Endothelial cell of umbilical vein (primary cell): Measurements from ENCODE around the gene IRX1. TPM values are rescaled to one million over a fixed set of nuclear protein-coding genes. Genes with fewer than 3 reads are reported as not detected.

Experiments
- BruUV-seq: library from RNA; stranded (reverse); fragments of 400-500 nt; replicated peaks from 2 replicates; lab custom pipeline; 2021; lab: Mats Ljungman, UMichigan
- CTCF ChIA-PET: fragments of 300-600, 350-600 bp; sonication (Branson Sonifier 250); formaldehyde crosslinking; loops from one replicate; lab custom pipeline; 2021; ENCODE audit warnings: antibody characterized with exemption, inconsistent platforms; lab: Charles Lee
- POLR2A ChIA-PET: fragments of 300-600, 350-600 bp; sonication (Branson Sonifier 250); formaldehyde crosslinking; loops from one replicate; lab custom pipeline; 2021; ENCODE audit warnings: antibody characterized with exemption, inconsistent platforms; lab: Charles Lee
- DNase-seq: peaks from one replicate; pipeline ENCODE4 v3.0.0-alpha.2; 2011; ENCODE audit warnings: low read depth, low spot score
- FAIRE-seq: peaks from 2 replicates; lab custom pipeline; 2011; peaks lifted over from hg19 to GRCh38; lab: Jason Lieb, UNC
- H2AFZ ChIP-seq: 2 replicates; pipeline ENCODE4 v1.6.0; 2012; ENCODE audit warnings: low read depth, low read length, control low read depth, inconsistent platforms
- H3K27ac ChIP-seq: 2 replicates; pipeline ENCODE4 v1.5.1; 2011; ENCODE audit warnings: low read depth, mild to moderate bottlenecking, control low read depth, low read length, moderate library complexity; ENCODE audit not compliant: insufficient read depth
- H3K27me3 ChIP-seq, 2 experiments: 2 replicates each; pipeline versions ENCODE4 v1.6.0 to v1.6.1; 2011; ENCODE audit warnings: low read length in 2 of 2, mixed read lengths in 1 of 2; ENCODE audit not compliant: control insufficient read depth in 2 of 2, insufficient read depth in 2 of 2
- H3K36me3 ChIP-seq, 2 experiments: 2 replicates in 1 of 2; 3 replicates in 1 of 2; pipeline ENCODE4 v1.5.1; 2011; ENCODE audit warnings: low read length in 2 of 2, mild to moderate bottlenecking in 1 of 2, moderate library complexity in 1 of 2; ENCODE audit not compliant: control insufficient read depth in 2 of 2, insufficient read depth in 2 of 2; ENCODE audit errors: extremely low read depth in 1 of 2
- H3K4me1 ChIP-seq: 3 replicates; pipeline ENCODE4 v1.5.1; 2011; ENCODE audit warnings: mild to moderate bottlenecking, low read length; ENCODE audit not compliant: control insufficient read depth, insufficient read depth; ENCODE audit errors: extremely low read depth
- H3K4me2 ChIP-seq: 2 replicates; pipeline ENCODE4 v1.6.1; 2011; ENCODE audit warnings: low read length, control low read depth, mixed read lengths; ENCODE audit not compliant: insufficient read depth
- H3K4me3 ChIP-seq, 3 experiments: fragments of 200-600 bp in 1 of 3; sonication (generic), shearing (Covaris generic) in 1 of 3; replicated peaks in 1 of 3; 2 replicates each; pipeline ENCODE4 v1.5.1; 2011 to 2016; ENCODE audit warnings: control low read depth in 3 of 3, low read length in 3 of 3, mild to moderate bottlenecking in 2 of 3, inconsistent platforms in 1 of 3, low read depth in 1 of 3, moderate library complexity in 1 of 3; ENCODE audit not compliant: insufficient read depth in 1 of 3
- H3K79me2 ChIP-seq: 2 replicates; pipeline ENCODE4 v1.6.0; 2012; ENCODE audit warnings: low read length, inconsistent platforms; ENCODE audit not compliant: control insufficient read depth, insufficient read depth
- H3K9ac ChIP-seq: replicated peaks from 2 replicates; pipeline ENCODE3; 2011; ENCODE audit warnings: low read length, control low read depth; ENCODE audit not compliant: insufficient read depth; ENCODE audit errors: extremely low read depth
- H3K9me1 ChIP-seq: replicated peaks from 3 replicates; pipeline ENCODE4 v1.6.0; 2011; ENCODE audit warnings: mild to moderate bottlenecking, low read length; ENCODE audit not compliant: control insufficient read depth, insufficient read depth; ENCODE audit errors: extremely low read depth
- H3K9me3 ChIP-seq: replicated peaks from 2 replicates; pipeline ENCODE4 v1.5.1; 2012; ENCODE audit warnings: low read length, inconsistent platforms; ENCODE audit not compliant: control insufficient read depth, insufficient read depth
- H4K20me1 ChIP-seq: replicated peaks from 2 replicates; pipeline ENCODE3; 2011; ENCODE audit warnings: mild to moderate bottlenecking, low read length; ENCODE audit not compliant: control insufficient read depth, insufficient read depth; ENCODE audit errors: extremely low read depth
- EZH2 ChIP-seq: IDR thresholded peaks from 2 replicates; pipeline ENCODE4 v1.6.1; 2012; ENCODE audit warnings: borderline replicate concordance, low read depth, mild to moderate bottlenecking, moderate library complexity, low read length, inconsistent platforms; ENCODE audit not compliant: severe bottlenecking
- FOS ChIP-seq: IDR thresholded peaks from 2 replicates; pipeline ENCODE4 v1.6.1; 2011; ENCODE audit warnings: mild to moderate bottlenecking, low read length, moderate library complexity, borderline replicate concordance; ENCODE audit not compliant: insufficient read depth
- GATA2 ChIP-seq: IDR thresholded peaks from 2 replicates; pipeline ENCODE4 v1.7.0; 2011; ENCODE audit warnings: low read depth, mild to moderate bottlenecking, moderate library complexity, mixed read lengths, low read length; ENCODE audit not compliant: insufficient read length, insufficient read depth
- JUN ChIP-seq: IDR thresholded peaks from 2 replicates; pipeline ENCODE4 v1.6.1; 2011; ENCODE audit warnings: borderline replicate concordance, low read depth; ENCODE audit not compliant: insufficient read length, insufficient read depth
- MYC ChIP-seq: IDR thresholded peaks from one replicate; pipeline ENCODE4 v1.6.1; 2011; ENCODE audit warnings: mild to moderate bottlenecking, low read depth, low read length
- POLR2A ChIP-seq: IDR thresholded peaks from 2 replicates; pipeline ENCODE4 v1.6.1; 2012; ENCODE audit warnings: low read depth, mild to moderate bottlenecking, control low read depth, low read length
- POLR2AphosphoS5 ChIP-seq: IDR thresholded peaks from 2 replicates; pipeline ENCODE4 v1.6.1; 2012; ENCODE audit warnings: low read depth, mild to moderate bottlenecking, control low read depth, low read length, moderate library complexity; ENCODE audit not compliant: insufficient read depth
- dilution Hi-C: fragments of 300-500 bp; cut with MboI; formaldehyde crosslinking; loops from one replicate; pipeline ENCODE4 v1.15.0; 2019; ENCODE audit warnings: low sequenced_read_pairs; ENCODE audit not compliant: extremely low pct_ligation_motif_present
- intact Hi-C: fragments of 100-400 bp; cut with micrococcal nuclease; formaldehyde crosslinking; loops from one replicate; pipeline ENCODE4 v1.10.0; 2022
- polyA plus RNA-seq, 4 experiments: library from polyadenylated mRNA; depleted of rRNA in 3 of 4; stranded (reverse) in 3 of 4; unstranded in 1 of 4; fragments of >200 nt; gene quantifications; 2 replicates each; pipeline versions ENCODE4 v1.2.1 to v1.2.3, GENCODE V29; 2011 to 2012; ENCODE audit warnings: missing spikeins in 1 of 4
- total RNA-seq: library from RNA; stranded (reverse); gene quantifications from 2 replicates; pipeline ENCODE4 v1.2.3, GENCODE V29; 2021
- TF ChIP-seq, protein P1 (sequence below), 2 donors: IDR thresholded peaks; 1 replicate in 1 of 2; 2 replicates in 1 of 2; pipeline ENCODE4 v1.5.1; 2011; ENCODE audit warnings: low read length in 2 of 2, mild to moderate bottlenecking in 2 of 2, moderate library complexity in 2 of 2, control low read depth in 1 of 2, inconsistent platforms in 1 of 2, low read depth in 1 of 2; ENCODE audit not compliant: insufficient read depth in 1 of 2; ENCODE audit errors: extremely low read depth in 1 of 2
- TF ChIP-seq, protein P2 (sequence below): IDR thresholded peaks from 2 replicates; pipeline ENCODE4 v1.6.1; 2011; ENCODE audit not compliant: insufficient read depth, insufficient read length

Gene IRX1
- total and polyA plus RNA-seq, 2 donors (not counting 3 experiments of a cell fraction or from before 2014, with no cell fraction given) = not detected

DNA sequence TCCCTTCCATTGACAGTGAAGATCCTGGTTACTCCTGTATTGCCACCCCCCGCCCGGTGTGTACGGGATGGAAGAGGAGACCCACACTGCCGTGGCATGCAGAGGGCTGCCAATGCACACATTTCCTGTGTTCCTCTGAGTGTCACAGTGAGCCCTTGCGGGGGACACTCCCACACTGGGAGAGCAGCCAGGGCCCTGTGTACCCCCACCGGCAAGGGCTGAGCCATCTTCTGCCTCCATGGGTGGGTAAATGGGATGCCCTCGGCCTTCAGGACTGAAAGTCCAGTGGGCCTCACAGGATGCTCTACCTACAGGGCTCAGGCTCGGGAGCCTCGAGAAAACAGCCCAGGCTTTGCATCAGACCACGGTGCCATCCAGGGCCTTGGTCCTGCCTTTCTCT is 18.1 kb downstream of the IRX1 start:
- no peak overlapping the region for H2AFZ ChIP-seq
- ChIA-PET POLR2A (no interaction called here), CTCF (no interaction called here)
- no peaks in the 10 kb centered on the region for H3K27me3 ChIP-seq
- H3K9me1 ChIP-seq = no peaks in the 10 kb centered on the region
- intact Hi-C loops = no loop called here
- FAIRE-seq (no peak), DNase-seq (no peak)
- no peak overlapping the region for H3K4me2 ChIP-seq
- dilution Hi-C loops = no loop called here
- no peak overlapping the region for H3K4me3 ChIP-seq
- no peak overlapping the region for H3K9ac ChIP-seq
- H3K4me1 ChIP-seq = no peaks in the 10 kb centered on the region
- peaks cover 2% of the 10 kb centered on the region for H3K9me3 ChIP-seq
- H4K20me1 ChIP-seq = no peaks in the 10 kb centered on the region
- no peaks in the 10 kb centered on the region for H3K79me2 ChIP-seq
- no peak overlapping the region for H3K27ac ChIP-seq
- BruUV-seq = no TSS peak
- H3K36me3 ChIP-seq = no peaks in the 10 kb centered on the region
- TF ChIP-seq POLR2AphosphoS5 = no peak
- TF ChIP-seq MYC = no peak
- TF ChIP-seq POLR2A = no peak
- TF ChIP-seq, protein P1, sequence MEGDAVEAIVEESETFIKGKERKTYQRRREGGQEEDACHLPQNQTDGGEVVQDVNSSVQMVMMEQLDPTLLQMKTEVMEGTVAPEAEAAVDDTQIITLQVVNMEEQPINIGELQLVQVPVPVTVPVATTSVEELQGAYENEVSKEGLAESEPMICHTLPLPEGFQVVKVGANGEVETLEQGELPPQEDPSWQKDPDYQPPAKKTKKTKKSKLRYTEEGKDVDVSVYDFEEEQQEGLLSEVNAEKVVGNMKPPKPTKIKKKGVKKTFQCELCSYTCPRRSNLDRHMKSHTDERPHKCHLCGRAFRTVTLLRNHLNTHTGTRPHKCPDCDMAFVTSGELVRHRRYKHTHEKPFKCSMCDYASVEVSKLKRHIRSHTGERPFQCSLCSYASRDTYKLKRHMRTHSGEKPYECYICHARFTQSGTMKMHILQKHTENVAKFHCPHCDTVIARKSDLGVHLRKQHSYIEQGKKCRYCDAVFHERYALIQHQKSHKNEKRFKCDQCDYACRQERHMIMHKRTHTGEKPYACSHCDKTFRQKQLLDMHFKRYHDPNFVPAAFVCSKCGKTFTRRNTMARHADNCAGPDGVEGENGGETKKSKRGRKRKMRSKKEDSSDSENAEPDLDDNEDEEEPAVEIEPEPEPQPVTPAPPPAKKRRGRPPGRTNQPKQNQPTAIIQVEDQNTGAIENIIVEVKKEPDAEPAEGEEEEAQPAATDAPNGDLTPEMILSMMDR (IDR thresholded peaks at IDR 0.05; ENCODE audit: extremely low read depth in 1 of 2, insufficient read depth in 1 of 2, low read depth in 1 of 2, low read length in 2 of 2) = no peak
- TF ChIP-seq GATA2 = no peak
- TF ChIP-seq EZH2 = no peak
- TF ChIP-seq JUN = no peak

DNA sequence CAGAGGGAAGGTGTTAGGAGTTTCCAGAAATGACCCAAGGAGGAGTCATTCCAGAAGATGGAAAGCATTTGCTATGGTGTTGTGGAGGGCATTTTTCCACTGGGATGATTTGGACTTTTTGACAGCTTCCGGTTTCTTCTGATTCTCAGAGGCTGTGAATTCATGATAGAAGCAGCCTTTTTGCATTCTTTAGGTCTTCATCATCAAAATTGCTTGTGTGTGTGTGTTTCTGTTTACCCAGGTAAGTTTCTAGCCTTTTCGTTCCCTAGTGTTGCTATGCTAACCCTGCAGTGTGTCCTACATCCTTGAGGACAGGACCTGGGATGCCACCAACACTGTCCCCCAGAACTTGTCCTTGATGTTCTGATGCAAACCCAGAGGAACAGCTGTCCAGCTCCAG is 19.6 kb downstream of the IRX1 start:
- Histone ChIP-seq H3K27ac (no peak overlapping the region), H3K79me2 (no peaks in the 10 kb centered on the region), H3K27me3 (no peaks in the 10 kb centered on the region), H3K36me3 (no peaks in the 10 kb centered on the region), H2AFZ (no peak overlapping the region), H3K9me3 (peaks cover 2% of the 10 kb centered on the region), H3K9me1 (no peaks in the 10 kb centered on the region), H3K4me1 (no peaks in the 10 kb centered on the region), H4K20me1 (no peaks in the 10 kb centered on the region), H3K4me3 (no peak overlapping the region), H3K9ac (no peak overlapping the region), H3K4me2 (no peak overlapping the region)
- DNase-seq = no peak
- dilution Hi-C loops = no loop called here
- no TSS peak for BruUV-seq
- ChIA-PET POLR2A (no interaction called here), CTCF (no interaction called here)
- intact Hi-C loops = no loop called here
- FAIRE-seq = no peak
- TF ChIP-seq, protein P2, sequence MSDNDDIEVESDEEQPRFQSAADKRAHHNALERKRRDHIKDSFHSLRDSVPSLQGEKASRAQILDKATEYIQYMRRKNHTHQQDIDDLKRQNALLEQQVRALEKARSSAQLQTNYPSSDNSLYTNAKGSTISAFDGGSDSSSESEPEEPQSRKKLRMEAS = no peak
- TF ChIP-seq FOS = no peak
- no peak for TF ChIP-seq POLR2A
- no peak for TF ChIP-seq JUN
- no peak for TF ChIP-seq EZH2
- TF ChIP-seq GATA2 = no peak
- no peak for TF ChIP-seq MYC
- no peak for TF ChIP-seq POLR2AphosphoS5
- TF ChIP-seq, protein P1 (IDR thresholded peaks at IDR 0.05; ENCODE audit: extremely low read depth in 1 of 2, insufficient read depth in 1 of 2, low read depth in 1 of 2, low read length in 2 of 2) = no peak
